IgD-negative memory B cell (primary cell): ENCODE data around the gene OR5M11. TPM values are rescaled to one million over a fixed set of nuclear protein-coding genes. Genes with fewer than 3 reads are reported as not detected.
"Not testable (repeated sequence)": the region's sequence is repeated elsewhere in the genome, so short reads cannot be mapped to it uniquely, and the experiment has no call there.

Source experiments
- H3K27ac Mint-ChIP-seq, 3 donors: one replicate each; pipeline ENCODE4 v1.8.0; 2020 to 2022; ENCODE audit warnings: mild to moderate bottlenecking in 3 of 3, mixed read lengths in 3 of 3, moderate library complexity in 1 of 3
- H3K27me3 Mint-ChIP-seq: one replicate; pipeline ENCODE4 v1.8.0; 2021; ENCODE audit warnings: mixed read lengths
- H3K36me3 Mint-ChIP-seq: one replicate; pipeline ENCODE4 v1.8.0; 2020; ENCODE audit warnings: mild to moderate bottlenecking, mixed read lengths
- H3K4me1 Mint-ChIP-seq, 3 donors: one replicate each; pipeline ENCODE4 v1.8.0; 2020 to 2022; ENCODE audit warnings: mixed read lengths in 3 of 3, mild to moderate bottlenecking in 1 of 3
- H3K4me3 Mint-ChIP-seq, 4 donors: one replicate each; pipeline ENCODE4 v1.8.0; 2020 to 2022; ENCODE audit warnings: mild to moderate bottlenecking in 4 of 4, mixed read lengths in 4 of 4, moderate library complexity in 3 of 4
- H3K9me3 Mint-ChIP-seq, 3 donors: one replicate each; pipeline ENCODE4 v1.8.0; 2020 to 2021; ENCODE audit warnings: mixed read lengths in 3 of 3, mild to moderate bottlenecking in 1 of 3
- polyA plus RNA-seq: library from polyadenylated mRNA; unstranded; fragments of 300-500 nt; fragmentation: Illumina TruSeq; gene quantifications from one replicate; pipeline ENCODE4 v1.2.3, GENCODE V29; 2021

Gene OR5M11
- polyA plus RNA-seq, result not detected

- peaks cover 0 to 13% (median 8%) of the 10 kb centered on the region in 3 donors for H3K9me3 Mint-ChIP-seq
- H3K36me3 Mint-ChIP-seq, result no peaks in the 10 kb centered on the region
- no peak within 1 kb of the TSS for H3K4me3 Mint-ChIP-seq
- no peak within 1 kb of the TSS for H3K27ac Mint-ChIP-seq
- no peaks in the 10 kb centered on the region for H3K27me3 Mint-ChIP-seq
- H3K4me1 Mint-ChIP-seq, result no peaks in the 10 kb centered on the region
These were observed at the start of gene OR5M11 for GRCh38 chr11:56543157-56543556. Gene OR5M11 (minus strand): TSS chr11:56543257. CDS start chr11:56543257, 0 bp downstream.

GRCh38 chr11:56592088-56592717, 49.1 kb upstream of the OR5M11 start:
- not testable (repeated sequence) for H3K27me3 Mint-ChIP-seq, H3K4me3 Mint-ChIP-seq, H3K36me3 Mint-ChIP-seq, H3K27ac Mint-ChIP-seq, H3K4me1 Mint-ChIP-seq, H3K9me3 Mint-ChIP-seq

- peaks cover 2% of the 10 kb centered on the region for H3K36me3 Mint-ChIP-seq
- H3K4me3 Mint-ChIP-seq, result no peak within 1 kb of the TSS
- H3K4me1 Mint-ChIP-seq, result no peaks in the 10 kb centered on the region
- H3K27me3 Mint-ChIP-seq, result no peaks in the 10 kb centered on the region
- H3K27ac Mint-ChIP-seq, result no peak within 1 kb of the TSS
- H3K9me3 Mint-ChIP-seq, result peaks cover 0 to 8% (median 2%) of the 10 kb centered on the region in 3 donors
These were observed 34.6 kb upstream of the OR5M11 start, which contains the start of gene OR5M10 for GRCh38 chr11:56577621-56578020. Gene OR5M10 (minus strand): TSS chr11:56577721. CDS start chr11:56577721, 0 bp downstream.

GRCh38 chr11:56558574-56558973, 15.5 kb upstream of the OR5M11 start:
- H3K4me3 Mint-ChIP-seq, result no peak overlapping the region
- H3K27me3 Mint-ChIP-seq, result no peaks in the 10 kb centered on the region
- peaks cover 1% of the 10 kb centered on the region for H3K36me3 Mint-ChIP-seq
- no peak overlapping the region for H3K27ac Mint-ChIP-seq
- peaks cover 0 to 2% (median 0%) of the 10 kb centered on the region in 3 donors for H3K4me1 Mint-ChIP-seq
- H3K9me3 Mint-ChIP-seq, result peaks cover 0 to 11% (median 9%) of the 10 kb centered on the region in 3 donors

GRCh38 chr11:56554691-56555090, 11.6 kb upstream of the OR5M11 start:
- H3K27me3 Mint-ChIP-seq, H3K36me3 Mint-ChIP-seq, H3K4me1 Mint-ChIP-seq, H3K27ac Mint-ChIP-seq, H3K4me3 Mint-ChIP-seq: not testable (repeated sequence)
- peaks cover 0 to 11% (median 3%) of the 10 kb centered on the region in 3 donors for H3K9me3 Mint-ChIP-seq

GRCh38 chr11:56545531-56545930, 2.5 kb upstream of the OR5M11 start:
- no peak overlapping the region for H3K4me3 Mint-ChIP-seq
- no peaks in the 10 kb centered on the region for H3K4me1 Mint-ChIP-seq
- H3K36me3 Mint-ChIP-seq, result no peaks in the 10 kb centered on the region
- H3K9me3 Mint-ChIP-seq, result peaks cover 0 to 13% (median 6%) of the 10 kb centered on the region in 3 donors
- H3K27ac Mint-ChIP-seq, result no peak overlapping the region
- H3K27me3 Mint-ChIP-seq, result no peaks in the 10 kb centered on the region

- Mint-ChIP-seq H3K4me1 (no peaks in the 10 kb centered on the region), H3K9me3 (peaks cover 0 to 13% (median 8%) of the 10 kb centered on the region in 3 donors), H3K4me3 (no peak overlapping the region), H3K27me3 (no peaks in the 10 kb centered on the region), H3K36me3 (no peaks in the 10 kb centered on the region), H3K27ac (no peak overlapping the region)
These were observed 682 bp upstream of the OR5M11 start for GRCh38 chr11:56543739-56544138.

- Mint-ChIP-seq H3K9me3 (peaks cover 0 to 3% (median 3%) of the 10 kb centered on the region in 3 donors), H3K36me3 (no peaks in the 10 kb centered on the region), H3K27me3 (no peaks in the 10 kb centered on the region), H3K4me1 (no peaks in the 10 kb centered on the region), H3K4me3 (no peak overlapping the region), H3K27ac (no peak overlapping the region)
These were observed 9.9 kb downstream of the OR5M11 start for GRCh38 chr11:56533054-56533740.

GRCh38 chr11:56531856-56532255, 11.2 kb downstream of the OR5M11 start:
- Mint-ChIP-seq H3K4me1 (no peaks in the 10 kb centered on the region), H3K9me3 (peaks cover 0 to 3% (median 1%) of the 10 kb centered on the region in 3 donors), H3K27ac (no peak overlapping the region), H3K4me3 (no peak overlapping the region), H3K27me3 (no peaks in the 10 kb centered on the region), H3K36me3 (no peaks in the 10 kb centered on the region)

GRCh38 chr11:56522008-56522407, 21.0 kb downstream of the OR5M11 start:
- Mint-ChIP-seq H3K9me3 (peaks cover 0 to 9% (median 8%) of the 10 kb centered on the region in 3 donors), H3K27ac (no peak overlapping the region), H3K4me3 (no peak overlapping the region), H3K4me1 (no peaks in the 10 kb centered on the region), H3K27me3 (no peaks in the 10 kb centered on the region), H3K36me3 (no peaks in the 10 kb centered on the region)

- no peaks in the 10 kb centered on the region for H3K27me3 Mint-ChIP-seq
These were observed 29.8 kb downstream of the OR5M11 start for GRCh38 chr11:56513280-56513679.

GRCh38 chr11:56509439-56509838, 33.6 kb downstream of the OR5M11 start:
- Mint-ChIP-seq H3K4me3 (no peak overlapping the region), H3K27ac (no peak overlapping the region), H3K4me1 (no peaks in the 10 kb centered on the region), H3K9me3 (peaks cover 0 to 11% (median 6%) of the 10 kb centered on the region in 3 donors), H3K36me3 (no peaks in the 10 kb centered on the region), H3K27me3 (no peaks in the 10 kb centered on the region)

More at GRCh38 chr11:56513280-56513679, 29.8 kb downstream of the OR5M11 start:
- no peak overlapping the region for H3K4me3 Mint-ChIP-seq
- no peaks in the 10 kb centered on the region for H3K36me3 Mint-ChIP-seq
- H3K9me3 Mint-ChIP-seq, result peaks cover 3 to 10% (median 6%) of the 10 kb centered on the region in 3 donors
- H3K4me1 Mint-ChIP-seq, result peaks cover 0 to 1% (median 0%) of the 10 kb centered on the region in 3 donors
- no peak overlapping the region for H3K27ac Mint-ChIP-seq

GRCh38 chr11:56497010-56497409, 46.0 kb downstream of the OR5M11 start:
- H3K4me1 Mint-ChIP-seq, result peaks cover 0 to 2% (median 0%) of the 10 kb centered on the region in 3 donors
- no peaks in the 10 kb centered on the region for H3K27me3 Mint-ChIP-seq
- H3K4me3 Mint-ChIP-seq, result no peak overlapping the region
- H3K27ac Mint-ChIP-seq, result no peak overlapping the region
- no peaks in the 10 kb centered on the region for H3K36me3 Mint-ChIP-seq
- peaks cover 0 to 13% (median 2%) of the 10 kb centered on the region in 3 donors for H3K9me3 Mint-ChIP-seq

GRCh38 chr11:56495117-56495516, 47.9 kb downstream of the OR5M11 start:
- Mint-ChIP-seq H3K4me1 (peaks cover 0 to 2% (median 0%) of the 10 kb centered on the region in 3 donors), H3K9me3 (peaks cover 0 to 16% (median 2%) of the 10 kb centered on the region in 3 donors), H3K4me3 (no peak overlapping the region), H3K27ac (no peak overlapping the region), H3K27me3 (no peaks in the 10 kb centered on the region), H3K36me3 (no peaks in the 10 kb centered on the region)
